ENCODE data around the gene SASH1.

The SASH1 gene

GRCh38 chr6:148342350-148343046 is at the start of gene SASH1:
Gene SASH1 (plus strand): TSS chr6:148342838. CDS start chr6:148343068, 230 bp downstream.
- H3K36me3 ChIP-seq (ENCODE audit: control insufficient read depth in 5 of 5, insufficient read depth in 5 of 5, low read length in 5 of 5): no peaks in the 10 kb centered on the region
- H3K27ac ChIP-seq (ENCODE audit: low read depth, low read length): peak within 1 kb of the TSS; percentile 92
- peak within 1 kb of the TSS; percentile 75 to 93 (median 87) for H3K9ac ChIP-seq (ENCODE audit: low read length in 5 of 5)
- H3K4me1 ChIP-seq (ENCODE audit: control insufficient read depth in 5 of 5, insufficient read depth in 5 of 5, low read length in 5 of 5): peaks cover 0 to 42% (median 35%) of the 10 kb centered on the region in 5 donors
- H3K9me3 ChIP-seq (ENCODE audit: control insufficient read depth in 5 of 5, low read length in 5 of 5): no peaks in the 10 kb centered on the region
- H3K4me3 ChIP-seq (ENCODE audit: low read depth in 1 of 5, low read length in 5 of 5): peak within 1 kb of the TSS; percentile 80 to 87 (median 85)
- no peaks in the 10 kb centered on the region for H3K27me3 ChIP-seq (ENCODE audit: control insufficient read depth in 5 of 5, insufficient read depth in 4 of 5, low read length in 5 of 5)

- no peaks in the 10 kb centered on the region for H3K9me3 ChIP-seq (ENCODE audit: control insufficient read depth in 5 of 5, low read length in 5 of 5)
- no peak overlapping the region for H3K4me3 ChIP-seq (ENCODE audit: low read depth in 1 of 5, low read length in 5 of 5)
- H3K4me1 ChIP-seq (ENCODE audit: control insufficient read depth in 5 of 5, insufficient read depth in 5 of 5, low read length in 5 of 5): peaks cover 0 to 29% (median 2%) of the 10 kb centered on the region in 5 donors
- no peak overlapping the region for H3K9ac ChIP-seq (ENCODE audit: low read length in 5 of 5)
- no peak overlapping the region for H3K27ac ChIP-seq (ENCODE audit: low read depth, low read length)
- no peaks in the 10 kb centered on the region for H3K36me3 ChIP-seq (ENCODE audit: control insufficient read depth in 5 of 5, insufficient read depth in 5 of 5, low read length in 5 of 5)
- peaks cover 0 to 3% (median 0%) of the 10 kb centered on the region in 5 donors for H3K27me3 ChIP-seq (ENCODE audit: control insufficient read depth in 5 of 5, insufficient read depth in 4 of 5, low read length in 5 of 5)
Observed at GRCh38 chr6:148293181-148293995, 49.2 kb upstream of the SASH1 start.

GRCh38 chr6:148294059-148294458 is 48.6 kb upstream of the SASH1 start:
- Histone ChIP-seq H3K27me3 (ENCODE audit: control insufficient read depth in 5 of 5, insufficient read depth in 4 of 5, low read length in 5 of 5) (peaks cover 0 to 3% (median 0%) of the 10 kb centered on the region in 5 donors), H3K27ac (ENCODE audit: low read depth, low read length) (no peak overlapping the region), H3K9me3 (ENCODE audit: control insufficient read depth in 5 of 5, low read length in 5 of 5) (no peaks in the 10 kb centered on the region), H3K36me3 (ENCODE audit: control insufficient read depth in 5 of 5, insufficient read depth in 5 of 5, low read length in 5 of 5) (no peaks in the 10 kb centered on the region), H3K4me1 (ENCODE audit: control insufficient read depth in 5 of 5, insufficient read depth in 5 of 5, low read length in 5 of 5) (peaks cover 0 to 23% (median 2%) of the 10 kb centered on the region in 5 donors), H3K4me3 (ENCODE audit: low read depth in 1 of 5, low read length in 5 of 5) (no peak overlapping the region), H3K9ac (ENCODE audit: low read length in 5 of 5) (no peak overlapping the region)

GRCh38 chr6:148295261-148295887 is 47.3 kb upstream of the SASH1 start:
- Histone ChIP-seq H3K27me3 (ENCODE audit: control insufficient read depth in 5 of 5, insufficient read depth in 4 of 5, low read length in 5 of 5) (peaks cover 0 to 3% (median 0%) of the 10 kb centered on the region in 5 donors), H3K4me3 (ENCODE audit: low read depth in 1 of 5, low read length in 5 of 5) (no peak overlapping the region), H3K27ac (ENCODE audit: low read depth, low read length) (no peak overlapping the region), H3K4me1 (ENCODE audit: control insufficient read depth in 5 of 5, insufficient read depth in 5 of 5, low read length in 5 of 5) (peaks cover 0 to 20% (median 2%) of the 10 kb centered on the region in 5 donors), H3K36me3 (ENCODE audit: control insufficient read depth in 5 of 5, insufficient read depth in 5 of 5, low read length in 5 of 5) (no peaks in the 10 kb centered on the region), H3K9me3 (ENCODE audit: control insufficient read depth in 5 of 5, low read length in 5 of 5) (no peaks in the 10 kb centered on the region), H3K9ac (ENCODE audit: low read length in 5 of 5) (no peak overlapping the region)

- H3K9me3 ChIP-seq (ENCODE audit: control insufficient read depth in 5 of 5, low read length in 5 of 5): no peaks in the 10 kb centered on the region
- H3K36me3 ChIP-seq (ENCODE audit: control insufficient read depth in 5 of 5, insufficient read depth in 5 of 5, low read length in 5 of 5): no peaks in the 10 kb centered on the region
- H3K4me3 ChIP-seq (ENCODE audit: low read depth in 1 of 5, low read length in 5 of 5): no peak overlapping the region
- H3K4me1 ChIP-seq (ENCODE audit: control insufficient read depth in 5 of 5, insufficient read depth in 5 of 5, low read length in 5 of 5): peaks cover 0 to 13% (median 2%) of the 10 kb centered on the region in 5 donors
- no peak overlapping the region for H3K27ac ChIP-seq (ENCODE audit: low read depth, low read length)
- H3K9ac ChIP-seq (ENCODE audit: low read length in 5 of 5): no peak overlapping the region
- peaks cover 0 to 3% (median 0%) of the 10 kb centered on the region in 5 donors for H3K27me3 ChIP-seq (ENCODE audit: control insufficient read depth in 5 of 5, insufficient read depth in 4 of 5, low read length in 5 of 5)
Observed at GRCh38 chr6:148296771-148297170, 45.9 kb upstream of the SASH1 start.

- H3K36me3 ChIP-seq (ENCODE audit: control insufficient read depth in 5 of 5, insufficient read depth in 5 of 5, low read length in 5 of 5): no peaks in the 10 kb centered on the region
- H3K4me1 ChIP-seq (ENCODE audit: control insufficient read depth in 5 of 5, insufficient read depth in 5 of 5, low read length in 5 of 5): peaks cover 0 to 5% (median 0%) of the 10 kb centered on the region in 5 donors
- no peak overlapping the region for H3K4me3 ChIP-seq (ENCODE audit: low read depth in 1 of 5, low read length in 5 of 5)
- no peak overlapping the region for H3K9ac ChIP-seq (ENCODE audit: low read length in 5 of 5)
- H3K27ac ChIP-seq (ENCODE audit: low read depth, low read length): no peak overlapping the region
- H3K9me3 ChIP-seq (ENCODE audit: control insufficient read depth in 5 of 5, low read length in 5 of 5): no peaks in the 10 kb centered on the region
- H3K27me3 ChIP-seq (ENCODE audit: control insufficient read depth in 5 of 5, insufficient read depth in 4 of 5, low read length in 5 of 5): no peaks in the 10 kb centered on the region
Observed at GRCh38 chr6:148298683-148299082, 44.0 kb upstream of the SASH1 start.

- Histone ChIP-seq H3K9ac (ENCODE audit: low read length in 5 of 5) (no peak overlapping the region), H3K9me3 (ENCODE audit: control insufficient read depth in 5 of 5, low read length in 5 of 5) (no peaks in the 10 kb centered on the region), H3K36me3 (ENCODE audit: control insufficient read depth in 5 of 5, insufficient read depth in 5 of 5, low read length in 5 of 5) (no peaks in the 10 kb centered on the region), H3K4me3 (ENCODE audit: low read depth in 1 of 5, low read length in 5 of 5) (no peak overlapping the region), H3K27me3 (ENCODE audit: control insufficient read depth in 5 of 5, insufficient read depth in 4 of 5, low read length in 5 of 5) (no peaks in the 10 kb centered on the region), H3K4me1 (ENCODE audit: control insufficient read depth in 5 of 5, insufficient read depth in 5 of 5, low read length in 5 of 5) (peaks cover 0 to 13% (median 3%) of the 10 kb centered on the region in 5 donors), H3K27ac (ENCODE audit: low read depth, low read length) (no peak overlapping the region)
Observed at GRCh38 chr6:148303616-148304015, 39.0 kb upstream of the SASH1 start.

- no peaks in the 10 kb centered on the region for H3K36me3 ChIP-seq (ENCODE audit: control insufficient read depth in 5 of 5, insufficient read depth in 5 of 5, low read length in 5 of 5)
- H3K27me3 ChIP-seq (ENCODE audit: control insufficient read depth in 5 of 5, insufficient read depth in 4 of 5, low read length in 5 of 5): no peaks in the 10 kb centered on the region
- no peak overlapping the region for H3K27ac ChIP-seq (ENCODE audit: low read depth, low read length)
Observed at GRCh38 chr6:148304976-148305375, 37.7 kb upstream of the SASH1 start.

GRCh38 chr6:148306286-148306685 is 36.4 kb upstream of the SASH1 start:
- Histone ChIP-seq H3K9ac (ENCODE audit: low read length in 5 of 5) (no peak overlapping the region), H3K27me3 (ENCODE audit: control insufficient read depth in 5 of 5, insufficient read depth in 4 of 5, low read length in 5 of 5) (no peaks in the 10 kb centered on the region), H3K36me3 (ENCODE audit: control insufficient read depth in 5 of 5, insufficient read depth in 5 of 5, low read length in 5 of 5) (no peaks in the 10 kb centered on the region), H3K4me1 (ENCODE audit: control insufficient read depth in 5 of 5, insufficient read depth in 5 of 5, low read length in 5 of 5) (peaks cover 0 to 20% (median 3%) of the 10 kb centered on the region in 5 donors), H3K9me3 (ENCODE audit: control insufficient read depth in 5 of 5, low read length in 5 of 5) (no peaks in the 10 kb centered on the region), H3K27ac (ENCODE audit: low read depth, low read length) (no peak overlapping the region), H3K4me3 (ENCODE audit: low read depth in 1 of 5, low read length in 5 of 5) (no peak overlapping the region)

More at GRCh38 chr6:148304976-148305375, 37.7 kb upstream of the SASH1 start:
- Histone ChIP-seq H3K4me3 (ENCODE audit: low read depth in 1 of 5, low read length in 5 of 5) (no peak overlapping the region), H3K9ac (ENCODE audit: low read length in 5 of 5) (no peak overlapping the region), H3K9me3 (ENCODE audit: control insufficient read depth in 5 of 5, low read length in 5 of 5) (no peaks in the 10 kb centered on the region), H3K4me1 (ENCODE audit: control insufficient read depth in 5 of 5, insufficient read depth in 5 of 5, low read length in 5 of 5) (peaks cover 0 to 20% (median 3%) of the 10 kb centered on the region in 5 donors)
